GM21786 (cell line): ENCODE data around the gene LOXL3.

Source experiments
- ATAC-seq: cut with Tn5 transposase; IDR thresholded peaks from one replicate; pipeline ENCODE4 v1.9.1; 2021; ENCODE audit not compliant: unreplicated experiment

Gene LOXL3

DNA sequence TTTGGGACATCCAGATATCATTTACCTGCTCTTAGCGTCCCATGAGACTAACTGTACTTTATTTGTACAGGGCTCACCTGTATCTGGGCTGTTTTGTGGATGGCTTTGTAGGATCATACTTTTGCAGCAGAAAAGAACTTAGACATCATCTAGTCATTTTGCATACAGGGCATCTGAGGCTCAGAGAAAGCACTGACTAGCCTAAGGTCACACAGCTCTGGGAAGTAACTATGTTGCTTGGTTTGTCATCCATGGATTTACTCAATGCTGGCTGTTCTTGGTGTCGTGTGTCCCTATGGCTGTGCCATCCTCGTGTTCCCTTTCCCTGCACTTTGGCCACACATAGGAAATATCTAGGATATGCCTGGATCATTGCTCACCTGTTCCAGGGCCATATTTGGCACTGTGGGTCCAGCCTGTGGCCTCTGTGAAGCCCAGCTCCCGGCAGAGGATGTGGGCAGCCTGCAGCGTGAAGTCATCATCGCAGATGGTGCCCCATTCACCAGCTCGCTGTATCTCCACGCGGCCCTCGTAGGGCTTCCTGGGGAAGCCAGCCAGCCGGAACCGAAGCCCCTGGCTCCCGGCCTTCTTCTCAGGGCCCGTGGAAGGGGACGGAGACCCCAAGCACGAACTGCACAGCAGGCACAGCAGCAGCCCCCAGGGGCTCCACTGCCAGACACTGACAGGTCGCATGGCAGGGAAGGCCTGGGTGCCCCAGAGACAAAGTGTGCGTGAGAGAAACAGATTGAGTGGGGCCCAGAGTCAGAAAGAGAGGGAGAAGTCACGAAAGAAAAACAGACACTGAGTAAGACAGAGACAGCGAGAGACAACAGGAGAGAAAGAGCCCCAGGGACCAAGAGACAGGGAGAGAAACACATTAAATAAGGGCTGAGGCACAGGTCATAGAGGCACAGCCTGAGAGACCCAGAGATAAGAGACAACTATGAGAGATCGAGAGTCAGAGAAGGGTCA is 1.5 kb downstream of the LOXL3 start:
- ATAC-seq = no peak

DNA sequence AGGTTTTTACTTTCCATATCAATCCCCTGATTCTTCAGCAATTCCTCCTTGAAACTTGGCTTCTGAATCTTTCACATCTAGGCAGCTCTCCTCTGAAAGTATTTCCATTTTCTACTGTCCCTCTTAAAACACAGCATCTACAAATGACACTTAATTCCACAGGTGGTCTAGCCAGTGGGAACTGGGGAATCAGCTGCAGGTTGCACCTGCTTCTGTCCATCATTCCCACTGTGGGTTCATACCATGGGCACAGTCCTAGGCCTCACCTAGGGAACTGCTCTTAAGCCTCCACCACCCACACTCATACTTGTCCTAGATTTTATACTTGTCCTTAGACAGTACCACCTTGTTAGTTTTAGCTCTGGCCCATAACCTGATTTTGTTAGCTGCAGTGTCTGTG is 2.2 kb downstream of the LOXL3 start:
- ATAC-seq = no peak

DNA sequence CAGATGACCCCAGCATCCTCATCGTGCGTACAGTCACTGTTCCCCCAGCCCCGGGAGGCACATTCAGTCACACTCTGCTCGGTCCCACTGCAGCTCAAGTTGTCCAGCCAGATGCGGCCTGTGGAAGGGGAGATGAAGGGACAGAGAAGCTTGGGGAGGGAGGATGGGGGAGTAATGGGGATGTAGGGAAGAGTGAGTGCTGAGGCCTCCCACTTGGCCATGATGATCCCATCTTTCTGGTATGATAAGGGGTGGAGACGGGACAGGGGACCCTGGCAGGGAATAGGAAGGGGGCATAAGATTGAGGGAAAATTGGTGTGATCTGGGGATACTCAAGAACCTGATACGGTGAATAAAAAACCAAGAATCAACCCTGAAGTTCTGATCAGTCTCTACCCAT is 3.5 kb downstream of the LOXL3 start:
- no peak for ATAC-seq

DNA sequence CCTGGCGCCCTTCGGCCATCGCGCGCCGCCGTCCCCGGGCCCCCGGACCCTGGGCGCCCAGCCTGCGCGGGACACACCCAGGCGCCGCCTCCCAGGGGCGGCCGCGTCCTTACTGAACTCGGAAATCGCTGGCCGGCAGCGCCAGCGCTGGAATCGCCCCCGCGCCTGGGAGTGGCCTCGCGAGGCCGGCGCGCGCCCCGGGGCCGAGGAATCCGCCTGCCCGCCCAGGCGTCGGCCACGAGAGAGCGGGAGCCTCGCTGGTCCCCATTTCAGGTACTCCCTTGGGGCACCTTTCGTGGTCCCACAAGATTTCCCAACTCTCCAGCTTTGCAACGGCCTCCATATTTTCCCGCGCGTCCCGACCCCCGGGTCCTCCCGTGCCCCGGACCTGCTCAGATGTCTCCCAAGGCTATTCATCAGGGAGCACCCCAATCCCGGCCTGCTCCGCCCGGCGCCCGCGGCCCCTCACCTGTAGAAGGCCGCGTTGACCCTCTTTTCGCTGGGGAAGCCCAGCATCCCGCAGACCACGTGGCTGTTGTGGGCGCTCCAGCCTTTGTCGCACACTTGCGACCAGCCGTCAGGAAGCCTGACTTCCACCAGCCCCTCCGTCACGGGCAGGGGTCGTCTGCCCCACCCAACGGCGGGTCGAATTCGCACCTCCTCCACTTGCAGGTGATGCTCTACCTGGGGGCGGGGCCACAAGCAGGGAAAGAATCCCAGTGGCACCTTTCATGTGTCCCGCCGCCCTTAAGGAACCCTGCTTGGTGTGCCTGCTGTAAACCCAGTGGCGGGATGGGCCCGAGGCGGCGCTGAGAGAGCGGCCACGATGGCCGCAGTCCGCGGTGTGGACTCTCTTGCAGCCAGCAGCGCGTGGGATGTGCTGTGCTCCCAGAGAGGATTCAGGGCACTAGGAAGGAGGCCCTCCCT is 4.6 kb downstream of the LOXL3 start:
- no peak for ATAC-seq

- no peak for ATAC-seq
Observed at GRCh38 chr2:74548285-74548899, 5.3 kb downstream of the LOXL3 start.

DNA sequence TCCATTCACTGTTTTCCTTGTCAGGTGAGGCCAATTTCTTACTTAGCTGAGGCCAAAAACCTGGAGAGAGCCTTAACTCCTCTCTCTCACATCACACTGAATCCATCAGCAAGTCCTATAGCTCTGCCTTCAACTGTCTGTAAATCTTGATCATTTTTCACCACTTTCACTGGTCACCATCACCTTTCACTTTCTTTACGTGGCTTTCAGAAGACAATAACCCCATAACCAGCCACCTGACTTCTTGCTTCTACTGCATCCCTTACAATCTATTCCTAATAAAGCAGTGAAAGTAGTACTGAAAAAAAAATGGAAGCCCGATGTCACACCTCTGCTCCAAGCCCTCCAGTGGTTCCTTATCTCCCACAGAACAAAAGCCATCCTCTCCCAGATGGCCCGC is 7.7 kb downstream of the LOXL3 start:
- ATAC-seq = no peak

GRCh38 chr2:74544634-74545033 is 9.1 kb downstream of the LOXL3 start:
- ATAC-seq = no peak

DNA sequence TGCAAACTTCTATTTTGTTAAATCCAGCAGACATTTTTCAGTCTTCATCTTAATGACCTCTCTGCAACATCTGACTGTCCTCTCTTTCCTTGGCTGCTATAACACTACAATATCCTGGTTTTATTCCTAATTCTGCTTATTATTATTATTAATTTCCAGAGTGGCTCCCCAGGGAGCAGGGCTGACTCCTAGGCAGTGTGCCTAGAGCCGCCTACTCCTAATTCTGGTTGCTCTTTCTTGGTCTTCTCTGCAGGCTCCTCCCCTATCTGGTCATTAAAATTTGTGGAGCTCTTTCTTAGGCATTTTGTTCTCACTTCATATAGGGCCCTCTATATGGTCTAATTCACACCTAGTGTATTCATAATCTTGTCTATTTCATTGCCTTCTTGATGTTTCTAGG is 10.8 kb downstream of the LOXL3 start:
- no peak for ATAC-seq

GRCh38 chr2:74540291-74540690 is 13.5 kb downstream of the LOXL3 start:
- ATAC-seq = no peak

- no peak for ATAC-seq
Observed at GRCh38 chr2:74538881-74539339, 14.8 kb downstream of the LOXL3 start.

- no peak for ATAC-seq
Observed at GRCh38 chr2:74537140-74537539, 16.6 kb downstream of the LOXL3 start.

DNA sequence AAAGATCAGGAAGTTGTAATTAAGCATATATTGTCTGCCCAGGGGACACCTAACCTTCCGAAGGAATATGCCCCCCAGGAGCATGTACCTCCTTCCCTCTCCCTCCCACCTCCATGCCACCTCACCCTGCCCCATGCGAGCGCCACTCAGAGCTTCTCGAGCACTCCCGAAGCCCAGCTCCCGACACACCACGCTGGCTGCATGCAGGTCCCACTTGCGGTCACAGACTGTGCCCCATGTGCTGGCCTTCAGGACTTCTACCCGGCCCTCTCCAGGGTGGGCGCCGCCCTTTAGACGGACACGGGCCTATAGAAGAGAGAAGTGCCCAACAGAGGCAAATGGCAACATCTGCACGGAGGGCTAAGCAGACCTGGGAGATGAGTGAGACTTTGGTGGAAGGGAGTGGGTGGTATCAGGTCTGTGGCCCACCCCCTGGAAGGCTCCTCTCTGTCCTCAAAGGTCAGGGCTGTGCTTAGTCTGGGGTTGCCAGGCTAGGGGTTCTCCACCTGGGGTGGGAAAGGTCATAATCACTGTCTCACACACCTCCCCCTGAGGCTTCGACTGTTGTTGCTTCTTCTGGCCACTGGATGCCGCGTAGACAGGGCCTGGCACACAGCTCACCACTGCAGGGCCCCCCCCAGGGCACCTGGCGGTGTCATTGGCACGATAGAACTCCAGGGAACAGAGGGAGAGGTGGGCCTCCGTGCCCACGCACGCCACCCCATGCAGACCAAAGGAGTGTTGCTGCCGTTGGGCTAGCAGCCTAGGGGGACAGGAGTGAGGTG is 17.4 kb downstream of the LOXL3 start:
- ATAC-seq = no peak

DNA sequence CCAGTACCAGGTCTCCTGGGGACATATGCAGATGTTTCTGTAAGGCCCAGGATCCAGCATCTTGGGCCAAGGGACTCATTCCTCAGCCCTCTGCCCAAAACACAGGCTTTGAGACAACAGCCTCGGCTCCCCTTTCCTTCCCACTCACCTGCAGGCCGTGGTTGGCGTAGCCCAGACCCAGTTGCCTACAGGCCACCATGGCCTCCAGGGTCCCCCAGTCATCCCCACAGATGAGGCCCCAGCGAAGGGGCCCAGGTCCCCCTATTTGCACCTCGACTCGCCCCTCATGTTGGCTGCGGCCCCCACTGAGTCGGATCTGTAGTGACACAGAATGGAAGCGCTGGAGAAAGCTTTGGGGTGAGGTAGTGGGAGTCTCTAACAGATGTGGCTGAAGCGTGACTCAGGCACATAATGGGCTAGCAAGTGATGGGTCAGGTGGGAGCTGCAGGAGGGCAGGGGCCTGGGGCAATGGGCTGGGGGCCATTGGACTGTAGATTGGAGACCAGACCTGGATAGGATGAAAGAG is 18.2 kb downstream of the LOXL3 start:
- no peak for ATAC-seq

DNA sequence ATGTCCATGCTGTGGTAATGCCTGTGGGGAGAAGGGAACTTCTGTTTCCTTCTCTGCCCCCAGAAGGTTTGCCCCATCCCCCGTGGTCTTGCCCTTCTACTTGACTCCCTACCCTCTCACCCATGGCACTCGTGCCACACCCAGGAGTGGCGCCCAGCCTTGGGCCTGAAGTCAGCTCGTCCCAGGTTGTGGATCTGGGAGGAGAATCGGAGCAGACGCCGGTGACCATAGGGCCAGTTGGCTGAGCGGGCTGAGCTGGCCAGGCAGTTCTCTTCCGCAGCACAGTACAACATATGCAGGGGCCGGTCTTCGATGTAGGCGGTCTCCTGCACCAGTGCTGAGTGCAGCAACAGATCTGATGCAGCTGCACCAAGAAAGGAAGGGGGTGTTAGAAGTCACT is 19.3 kb downstream of the LOXL3 start:
- no peak for ATAC-seq

DNA sequence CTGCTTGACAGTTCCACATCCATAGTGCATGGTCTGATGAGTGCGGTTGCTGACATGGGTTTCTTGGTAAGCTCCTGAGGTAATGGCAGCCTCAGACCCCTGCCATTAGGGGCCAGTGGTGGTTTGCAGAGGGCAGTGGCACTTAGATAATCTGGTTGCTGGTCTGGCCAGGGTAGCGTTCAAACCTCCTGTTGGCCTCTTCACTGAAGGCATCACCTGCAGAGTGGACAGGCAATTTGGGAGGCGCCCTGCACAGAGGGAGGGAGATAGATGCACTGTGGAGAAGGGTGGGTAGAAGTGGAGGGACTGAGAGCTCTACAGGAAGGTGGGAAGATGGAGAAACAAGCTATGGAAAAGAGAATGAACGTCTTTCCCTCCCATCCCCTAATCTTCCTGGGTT is 20.3 kb downstream of the LOXL3 start:
- no peak for ATAC-seq

DNA sequence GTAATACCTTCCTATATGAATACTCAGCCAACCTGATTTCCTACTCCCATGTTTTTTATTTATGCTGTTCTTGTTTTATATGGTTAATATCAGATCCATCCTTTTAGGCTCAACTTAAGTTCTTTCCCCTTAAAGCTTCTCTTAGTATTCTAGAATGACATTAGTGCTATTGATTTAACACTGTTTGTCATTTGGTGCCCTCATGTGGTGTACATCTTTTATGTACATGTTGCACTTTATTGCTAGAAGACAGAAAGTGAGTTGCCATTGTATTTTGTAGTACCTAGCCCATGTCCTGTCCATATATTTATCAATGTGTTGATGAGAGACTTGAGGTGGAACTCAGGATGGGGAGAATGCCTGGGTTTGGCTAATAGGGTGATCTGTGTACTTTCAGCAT is 21.5 kb downstream of the LOXL3 start:
- no peak for ATAC-seq

DNA sequence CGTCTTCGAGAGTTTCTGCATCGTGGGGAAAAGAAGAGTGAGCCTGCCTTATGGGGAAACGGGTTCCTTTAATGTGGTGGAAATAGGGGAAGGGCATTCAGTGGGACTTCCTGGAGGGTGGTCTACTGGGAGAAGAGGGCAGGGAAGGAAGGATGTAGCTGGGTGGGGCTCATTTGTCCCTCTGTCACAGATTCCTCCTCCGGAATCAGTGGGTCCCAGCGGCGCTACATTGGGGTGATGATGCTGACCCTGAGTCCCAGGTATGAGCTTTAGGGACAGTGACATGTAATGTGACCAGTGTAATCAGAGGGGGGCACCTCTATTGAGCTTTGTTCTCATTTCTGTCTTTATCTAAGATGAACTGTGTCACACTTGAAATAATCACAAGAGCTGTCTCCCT is 22.1 kb downstream of the LOXL3 start:
- no peak for ATAC-seq

GRCh38 chr2:74530239-74531187 is 23.2 kb downstream of the LOXL3 start:
- peak; percentile 33 for ATAC-seq
